ENCODE results near the gene AUNIP. TPM values are rescaled to one million over a fixed set of nuclear protein-coding genes. Genes with fewer than 3 reads are reported as not detected.

Gene AUNIP
- total and polyA plus RNA-seq, 2 experiments from 2014 or later, result 20.9 to 21.9 TPM

GRCh38 chr1:25878690-25879089 is 19.4 kb upstream of the AUNIP start (continued):
- no peak for TF ChIP-seq ZNF462 (CRISPR knock-in tag; IDR thresholded peaks at IDR 0.05)
- no peak for TF ChIP-seq EZH2phosphoT487 (IDR thresholded peaks at IDR 0.05; ENCODE audit: unreplicated experiment)
- no peak for TF ChIP-seq NANOG (IDR thresholded peaks at IDR 0.05; ENCODE audit: borderline replicate concordance)
- TF ChIP-seq ZNF114 (CRISPR knock-in tag; IDR thresholded peaks at IDR 0.05), result no peak
- TF ChIP-seq POLR2AphosphoS5 (IDR thresholded peaks at IDR 0.05; ENCODE audit: low read depth), result no peak

GRCh38 chr1:25877155-25877554 is 17.9 kb upstream of the AUNIP start:
- Mint-ChIP-seq H3K4me3 (no peak overlapping the region), H3K27me3 (ENCODE audit: insufficient read depth, low read depth, poor library complexity) (peaks cover 5% of the 10 kb centered on the region), H3K4me1 (peaks cover 10% of the 10 kb centered on the region), H3K27ac (no peak overlapping the region), H3K9me3 (no peaks in the 10 kb centered on the region; the same call in 2 of the 3 replicates), H3K36me3 (ENCODE audit: low read depth) (no peaks in the 10 kb centered on the region)
- TF ChIP-seq EZH2 (IDR thresholded peaks at IDR 0.05; ENCODE audit: low read depth, unreplicated experiment) (no peak), NANOG (IDR thresholded peaks at IDR 0.05; ENCODE audit: borderline replicate concordance) (no peak), ZNF114 (CRISPR knock-in tag; IDR thresholded peaks at IDR 0.05) (no peak), ETS1 (IDR thresholded peaks at IDR 0.05) (no peak), POLR2AphosphoS5 (IDR thresholded peaks at IDR 0.05; ENCODE audit: low read depth) (no peak), ZNF331 (CRISPR knock-in tag; IDR thresholded peaks at IDR 0.05; ENCODE audit: low read depth) (no peak)
- DNase-seq (ENCODE audit: low spot score) (no peak), ATAC-seq (no peak)
- 0 out of 2 replicates have a peak, but pooled peaks cover 3% of the 10 kb centered on the region for H3F3A ChIP-seq (replicated peaks; ENCODE audit: low read depth)
- H3K27me3 ChIP-seq (ENCODE audit: insufficient read depth), result peaks cover 17% of the 10 kb centered on the region
- no peak overlapping the region for H3K27ac ChIP-seq (ENCODE audit: low read depth)
- H2AFZ ChIP-seq, result no peak overlapping the region
- no peaks in the 10 kb centered on the region for H4K20me1 ChIP-seq (replicated peaks; ENCODE audit: insufficient read depth)
- H3K4me1 ChIP-seq (ENCODE audit: insufficient read depth), result peaks cover 6% of the 10 kb centered on the region
- no peaks in the 10 kb centered on the region for H3K79me2 ChIP-seq (replicated peaks; ENCODE audit: insufficient read depth)
- no peak overlapping the region for H3K4me3 ChIP-seq
- H3K36me3 ChIP-seq (ENCODE audit: insufficient read depth), result no peaks in the 10 kb centered on the region
- no peak overlapping the region for H3K4me2 ChIP-seq
- no peaks in the 10 kb centered on the region for H3K9me2 ChIP-seq (ENCODE audit: insufficient read depth)

Measured in GM23338 (cell line).